NK-92 (cell line): ENCODE measurements around the gene RGS10.
"Not testable (repeated sequence)": the region's sequence is repeated elsewhere in the genome, so short reads cannot be mapped to it uniquely, and the experiment has no call there.

Experiments
- DNase-seq: peaks from one replicate; lab custom pipeline; 2025; ENCODE audit not compliant: unreplicated experiment; lab: John Stamatoyannopoulos, UW

RGS10 gene, protein sequence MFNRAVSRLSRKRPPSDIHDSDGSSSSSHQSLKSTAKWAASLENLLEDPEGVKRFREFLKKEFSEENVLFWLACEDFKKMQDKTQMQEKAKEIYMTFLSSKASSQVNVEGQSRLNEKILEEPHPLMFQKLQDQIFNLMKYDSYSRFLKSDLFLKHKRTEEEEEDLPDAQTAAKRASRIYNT

DNA sequence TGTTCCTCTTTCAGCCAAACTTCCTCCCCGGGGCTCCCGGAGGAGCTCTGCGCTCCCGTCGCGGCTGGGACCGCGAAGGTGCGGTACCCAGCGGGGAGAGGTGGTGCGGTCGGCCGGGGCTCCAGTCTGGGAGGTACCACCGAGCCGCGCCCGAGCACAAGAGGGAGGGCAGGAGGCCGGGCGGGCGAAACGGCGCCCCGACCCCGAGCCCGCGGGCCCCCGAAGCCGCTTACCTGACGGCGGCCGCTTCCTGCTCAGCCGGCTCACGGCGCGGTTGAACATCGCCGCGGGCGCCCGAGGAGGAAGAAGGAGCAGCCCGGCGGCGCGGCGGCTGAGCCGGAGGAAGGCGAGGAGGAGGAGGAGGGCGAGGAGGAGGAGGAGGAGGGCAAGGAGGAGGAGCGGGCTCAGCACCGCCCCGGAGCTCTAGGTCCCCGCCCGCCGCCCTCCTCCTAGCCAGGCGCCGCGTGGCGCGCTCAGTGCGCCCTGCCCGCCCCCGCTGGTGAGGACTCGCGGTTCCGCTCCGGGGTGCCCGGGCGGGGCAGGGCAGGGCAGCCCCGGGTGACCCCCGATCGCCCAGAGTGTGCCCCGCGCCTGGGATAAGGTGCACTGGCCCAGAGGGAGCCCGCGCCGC lies at the start of gene RGS10:
RGS10 (minus strand) TSS at position 363 of the 631 bp plus-strand sequence; CDS start at position 282, 81 bp downstream.
- DNase-seq: peak; percentile 8

DNA sequence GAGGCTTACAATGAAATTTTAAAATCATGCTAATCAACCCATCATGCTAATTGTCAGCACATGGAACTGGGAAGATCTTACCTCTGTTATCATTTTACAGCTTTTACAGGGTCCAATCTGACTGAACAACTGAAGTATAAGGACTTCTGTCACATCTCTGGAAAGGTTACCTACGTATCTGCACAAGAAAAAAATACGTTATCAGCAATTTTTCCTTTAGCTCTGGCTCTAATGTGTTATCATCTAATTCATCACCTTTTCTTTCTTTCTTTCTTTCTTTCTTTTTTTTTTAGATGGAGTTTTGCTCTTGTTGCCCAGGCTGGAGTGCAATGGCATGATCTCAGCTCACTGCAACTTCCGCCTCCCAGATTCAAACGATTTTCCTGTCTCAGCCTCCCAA lies 45.6 kb upstream of the RGS10 start:
- DNase-seq: no peak

DNA sequence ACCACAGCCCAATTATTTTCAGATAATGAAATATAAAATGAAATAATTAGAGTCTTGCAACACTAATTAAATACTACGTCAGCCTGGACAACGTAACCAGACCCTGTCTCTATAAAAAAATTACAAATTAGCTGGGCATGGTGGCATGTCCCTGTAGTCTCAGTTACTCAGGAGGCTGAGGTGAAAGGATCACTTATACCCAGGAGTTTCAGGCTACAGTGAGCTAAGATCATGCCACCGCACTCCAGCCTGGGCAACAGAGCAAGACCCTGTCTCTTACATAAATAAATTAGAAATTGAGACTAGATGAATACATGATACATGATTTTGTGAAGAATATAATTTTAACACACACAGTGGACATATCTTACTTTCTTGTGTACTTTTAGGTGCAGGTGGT lies 35.8 kb upstream of the RGS10 start:
- no peak for DNase-seq

DNA sequence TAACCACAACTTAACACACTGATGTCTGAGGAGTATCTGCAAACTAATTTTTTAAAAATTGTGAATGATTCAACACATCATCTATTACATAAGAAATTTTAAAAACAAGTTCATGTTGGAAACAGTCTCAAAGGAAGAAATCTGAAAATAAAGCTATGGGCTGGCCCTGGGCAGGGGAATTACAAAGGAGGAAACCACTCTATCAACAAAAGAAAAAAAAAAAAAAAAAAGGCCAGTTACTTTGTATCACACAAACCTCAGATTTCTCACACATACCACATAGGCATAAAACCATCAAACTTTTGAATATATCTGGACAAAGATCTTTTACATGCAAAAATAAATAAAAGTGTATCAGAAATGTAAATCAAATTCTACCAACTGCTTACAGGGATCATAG lies 33.5 kb upstream of the RGS10 start:
- no peak for DNase-seq

DNA sequence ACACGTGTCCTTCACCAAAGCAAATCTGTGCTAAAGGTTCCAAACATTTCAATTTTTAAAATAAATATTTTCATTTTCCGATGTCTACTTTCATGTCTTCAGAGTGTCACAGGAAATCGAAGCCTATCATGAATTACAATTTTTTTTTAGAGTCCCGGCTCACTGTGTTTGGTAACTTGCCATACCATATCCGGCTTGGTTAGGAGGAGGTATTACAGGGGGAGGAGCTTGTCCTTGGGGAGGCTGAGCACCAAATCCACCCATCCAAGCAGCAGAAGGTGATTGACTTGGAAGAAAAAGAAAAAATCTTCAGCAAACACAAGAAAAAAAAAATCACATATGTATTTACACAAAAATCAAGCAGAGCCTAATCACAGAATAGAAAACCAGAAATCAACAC lies 33.0 kb upstream of the RGS10 start:
- no peak for DNase-seq

DNA sequence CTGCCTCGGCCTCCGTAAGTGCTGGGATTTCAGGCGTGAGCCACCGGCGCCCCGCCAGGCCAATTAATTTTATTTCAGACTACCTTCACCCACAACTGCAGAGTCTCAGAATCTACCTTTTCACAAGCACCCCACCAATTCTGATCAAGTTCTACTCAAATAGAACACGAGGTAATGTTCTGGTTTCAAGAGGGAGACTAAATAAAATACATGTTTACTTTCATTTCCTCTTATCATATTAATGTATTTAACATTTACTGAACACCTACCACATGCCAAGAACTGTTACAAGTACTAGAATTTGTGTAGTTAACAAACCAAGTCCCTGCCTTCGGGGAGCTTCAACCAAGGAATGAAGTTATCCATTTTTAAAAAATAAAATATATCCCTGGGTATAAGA lies 25.5 kb upstream of the RGS10 start:
- DNase-seq: no peak

DNA sequence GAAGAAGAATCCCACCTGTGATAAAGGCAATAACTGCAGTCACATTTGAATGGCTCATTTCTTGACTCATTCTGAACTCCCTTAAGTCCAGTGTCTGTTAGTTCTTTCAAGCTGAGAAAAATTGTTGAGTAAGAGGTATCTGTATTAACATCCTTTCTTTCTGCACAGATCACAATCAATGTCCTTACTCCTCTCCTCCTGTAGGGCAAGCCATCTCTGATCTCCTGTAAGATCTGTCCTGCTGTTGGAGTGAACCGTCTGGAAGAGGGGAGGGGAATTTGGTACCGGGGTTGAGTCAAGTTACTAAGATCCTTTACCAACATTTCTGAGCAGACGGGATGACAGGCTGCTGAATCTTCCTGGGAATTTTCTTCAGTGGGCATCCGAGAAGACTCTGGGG lies 19.6 kb upstream of the RGS10 start:
- DNase-seq: no peak

DNA sequence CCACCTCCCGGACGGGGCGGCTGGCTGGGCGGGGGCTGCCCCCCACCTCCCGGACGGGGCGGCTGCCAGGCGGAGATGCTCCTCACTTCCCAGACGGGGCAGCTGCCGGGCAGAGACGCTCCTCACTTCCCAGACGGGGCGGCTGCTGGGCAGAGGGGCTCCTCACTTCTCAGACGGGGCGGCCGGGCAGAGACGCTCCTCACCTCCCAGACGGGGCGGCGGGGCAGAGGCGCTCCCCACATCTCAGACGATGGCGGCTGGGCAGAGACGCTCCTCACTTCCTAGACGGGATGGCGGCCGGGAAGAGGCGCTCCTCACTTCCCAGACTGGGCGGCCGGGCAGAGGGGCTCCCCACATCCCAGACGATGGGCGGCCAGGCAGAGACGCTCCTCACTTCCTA lies 17.0 kb upstream of the RGS10 start:
- DNase-seq: not testable (repeated sequence)

DNA sequence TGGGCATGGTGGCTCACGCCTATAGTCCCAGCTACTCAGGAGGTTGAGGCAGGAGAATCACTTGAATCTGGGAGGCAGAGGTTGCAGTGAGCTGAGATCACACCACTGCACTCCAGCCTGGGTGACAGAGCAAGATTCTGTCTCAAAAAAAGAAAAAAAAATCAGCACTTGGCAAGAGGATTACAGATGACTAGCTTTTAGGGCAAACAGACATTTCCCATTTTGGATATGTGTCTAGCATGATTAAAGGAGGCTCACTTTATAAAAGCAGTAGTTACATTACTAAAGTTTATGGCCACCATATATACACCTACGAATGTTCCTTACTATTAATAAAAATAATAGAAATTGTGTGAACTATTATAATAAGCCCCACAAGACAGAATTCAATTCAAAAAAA lies 13.6 kb upstream of the RGS10 start:
- not testable (repeated sequence) for DNase-seq

DNA sequence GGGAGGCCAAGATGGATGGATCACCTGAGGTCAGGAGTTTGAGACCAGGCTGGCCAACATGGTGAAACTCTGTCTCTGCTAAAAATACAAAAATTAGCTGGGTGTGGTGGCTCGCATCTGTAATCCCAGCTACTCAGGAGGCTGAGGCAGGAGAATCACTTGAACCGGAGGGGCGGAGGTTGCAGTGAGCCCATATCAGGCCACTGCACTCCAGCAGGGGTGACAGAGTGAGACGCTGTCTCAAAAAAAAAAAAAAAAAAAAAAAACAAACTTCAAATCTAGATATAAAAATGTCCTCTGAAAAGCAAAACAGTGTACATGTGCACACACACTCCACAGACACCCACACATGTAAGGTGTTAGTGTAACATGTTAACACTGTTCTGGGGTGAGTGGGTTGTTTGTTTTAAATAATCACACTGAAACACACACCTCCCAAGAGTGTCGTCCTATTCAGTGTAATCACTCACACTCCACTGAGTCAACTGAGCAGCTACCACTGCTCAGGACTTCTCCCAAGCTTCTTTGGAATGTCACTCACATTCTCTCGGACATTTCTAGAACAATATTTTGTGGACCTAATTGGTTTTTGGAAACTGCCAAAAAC lies 12.8 kb upstream of the RGS10 start:
- DNase-seq: no peak

DNA sequence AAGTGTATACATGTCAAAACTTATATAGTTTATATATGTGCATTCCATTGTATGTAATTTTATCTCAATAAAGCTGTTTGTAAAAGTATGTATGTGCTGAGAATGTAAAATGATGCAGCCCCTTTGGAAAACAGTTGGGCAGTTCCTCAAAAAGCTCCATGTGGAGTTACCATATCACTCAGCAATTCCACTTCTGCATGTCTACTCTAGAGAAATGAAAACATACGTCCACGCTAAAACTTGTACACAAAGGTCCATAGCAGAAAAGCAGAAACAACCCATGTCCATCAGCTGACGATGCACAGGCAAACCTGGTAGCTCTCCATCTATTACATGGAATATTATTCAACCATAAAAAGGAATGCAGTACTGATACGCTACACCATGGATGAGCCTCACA lies 8.3 kb upstream of the RGS10 start:
- DNase-seq: no peak

DNA sequence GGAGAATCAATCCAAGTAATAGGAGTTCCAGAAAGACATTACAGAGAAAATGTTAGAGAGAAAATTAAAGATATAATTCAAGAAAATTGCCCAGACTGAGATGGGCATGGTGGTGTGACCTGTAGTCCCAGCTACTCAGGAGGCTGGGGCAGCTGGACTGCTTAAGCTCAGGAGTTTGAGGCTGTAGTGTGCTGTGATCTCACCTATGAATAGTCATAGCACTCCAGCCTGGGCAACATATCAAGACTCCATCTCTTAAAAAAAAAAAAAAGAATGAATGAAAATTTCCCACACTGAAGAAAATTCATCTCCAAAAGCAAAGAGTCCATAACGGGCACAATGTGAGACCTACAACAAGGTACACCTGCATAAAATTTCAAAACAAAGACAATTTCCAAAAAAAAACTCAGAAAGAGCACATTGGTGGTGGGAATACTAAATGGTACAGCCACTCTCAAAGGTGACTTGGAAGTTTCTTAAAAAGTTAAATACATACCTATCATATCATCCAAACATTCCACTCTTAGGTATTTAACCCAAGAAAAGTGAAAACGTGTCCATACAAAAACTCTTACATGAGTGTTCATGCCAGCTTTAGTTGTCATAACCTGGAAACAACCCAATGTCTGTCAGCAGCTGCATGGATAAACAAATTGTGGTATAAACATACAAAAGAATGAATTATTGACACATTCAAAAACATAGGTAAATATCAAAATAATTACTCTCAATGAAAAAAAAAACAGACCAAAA lies 6.9 kb upstream of the RGS10 start:
- no peak for DNase-seq

DNA sequence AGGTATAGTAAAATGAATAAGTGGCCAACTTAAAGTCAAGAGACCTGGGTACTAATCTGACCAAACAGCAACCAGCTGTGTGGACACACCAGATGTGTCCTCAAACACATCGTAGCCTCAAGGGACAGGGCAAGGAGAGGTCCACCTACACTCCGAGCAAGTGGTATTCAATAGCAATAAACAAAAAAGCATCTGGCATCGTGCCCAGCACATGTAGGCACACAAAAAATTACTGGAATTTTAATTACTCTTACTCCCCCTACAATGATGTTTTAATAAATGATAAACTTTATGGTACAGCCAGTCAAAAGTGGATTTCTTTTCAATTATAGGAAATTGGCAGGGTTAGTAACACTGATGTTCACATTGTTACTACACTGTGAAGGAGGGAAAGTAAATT lies 3.5 kb upstream of the RGS10 start:
- no peak for DNase-seq

DNA sequence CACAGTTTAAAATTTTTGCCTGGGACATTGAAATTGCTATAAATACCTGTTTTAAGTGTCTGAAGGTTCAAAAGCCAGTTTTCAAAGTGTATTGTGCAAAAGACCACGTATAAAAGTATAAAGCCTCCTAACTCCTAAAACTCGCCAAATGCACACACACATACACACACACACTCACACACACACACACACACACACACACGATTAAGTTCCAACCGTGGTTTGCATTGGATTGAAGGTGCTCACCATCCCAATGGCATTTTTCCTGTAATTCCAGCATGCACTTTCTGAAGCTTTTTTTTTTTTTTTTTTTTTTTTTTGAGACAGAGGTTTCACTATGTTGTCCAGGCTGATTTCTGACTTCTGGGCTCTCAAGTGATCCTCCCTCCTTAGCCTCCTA lies 2.8 kb upstream of the RGS10 start:
- no peak for DNase-seq

DNA sequence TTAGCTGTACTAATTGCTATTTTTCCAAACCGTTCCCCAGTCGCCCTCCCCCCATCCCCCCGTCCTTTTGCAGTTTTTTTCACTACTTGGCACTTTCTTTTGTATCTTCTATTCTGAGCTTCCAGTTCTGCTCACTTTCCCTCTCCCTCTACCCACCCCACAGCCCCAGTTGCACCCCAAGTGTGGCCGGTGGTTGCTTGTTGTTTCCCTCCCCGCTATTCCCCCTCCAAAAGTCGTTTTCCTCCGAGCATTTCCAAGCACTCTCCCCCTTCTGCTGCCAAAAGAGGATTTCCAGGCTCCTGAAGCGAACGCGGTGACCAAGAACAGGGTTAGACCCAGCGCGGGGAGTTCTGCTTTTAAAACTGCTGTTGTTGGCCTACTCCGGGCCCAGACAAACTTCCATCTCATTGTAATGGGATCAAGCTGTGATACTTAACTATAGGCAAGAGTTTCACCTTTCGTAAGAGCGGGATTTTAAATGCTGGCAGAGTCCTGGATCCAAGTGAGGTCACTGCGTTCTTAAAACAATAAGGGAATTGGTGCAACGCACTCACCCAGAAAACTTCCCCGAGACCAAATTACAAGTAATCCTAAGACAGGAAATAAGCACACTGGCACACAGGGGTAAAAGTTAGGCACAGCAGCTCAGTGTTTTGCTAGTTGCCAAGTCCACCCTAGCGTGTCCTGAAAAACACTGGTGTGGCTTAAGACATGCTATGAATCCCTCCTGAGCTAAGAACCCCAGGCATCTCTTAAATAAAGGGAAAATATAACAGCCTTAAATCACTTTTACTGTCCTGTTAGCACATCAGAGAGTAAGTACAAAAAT lies 1.5 kb upstream of the RGS10 start:
- DNase-seq: no peak

DNA sequence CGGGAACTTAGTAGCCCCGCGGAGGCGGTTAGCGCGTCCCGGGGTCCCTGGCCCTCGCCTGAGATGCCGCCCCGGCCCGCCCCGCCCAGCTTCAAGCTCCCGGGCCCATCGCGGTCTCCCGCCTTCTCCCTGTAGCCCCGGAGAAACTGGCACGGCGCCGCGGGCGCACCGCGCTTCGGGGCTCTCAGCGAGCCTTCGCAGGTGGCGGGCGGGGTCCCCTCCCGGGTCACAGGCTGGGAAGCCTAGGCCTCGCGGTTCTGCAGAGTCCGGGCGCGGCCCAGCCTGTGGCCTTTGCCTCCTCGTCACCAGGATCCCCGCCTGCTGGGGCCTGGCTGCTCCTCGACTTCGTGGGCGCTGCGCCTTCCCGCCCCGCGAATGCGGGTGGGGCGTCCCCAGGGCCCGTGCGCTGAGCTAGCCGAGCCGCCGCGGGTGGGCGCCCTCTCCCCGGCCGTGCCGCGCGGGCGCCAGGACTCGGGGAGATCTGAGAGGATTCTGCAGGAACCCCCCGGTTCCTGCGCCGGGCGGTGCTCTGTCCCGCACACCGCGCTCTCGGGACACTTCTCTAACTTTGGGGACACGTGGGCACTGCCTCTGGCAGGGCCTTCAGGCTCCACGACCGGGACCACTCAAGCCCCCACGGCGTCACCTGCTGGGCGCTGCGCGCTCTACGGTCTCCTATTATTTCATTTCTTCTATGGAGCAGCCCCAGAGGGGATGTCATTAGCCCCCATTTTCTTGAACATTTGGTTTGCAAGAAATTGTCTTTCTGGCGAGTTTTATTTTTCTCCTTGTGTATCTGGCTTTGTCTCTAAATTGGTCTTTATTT lies 682 bp upstream of the RGS10 start:
- no peak for DNase-seq

DNA sequence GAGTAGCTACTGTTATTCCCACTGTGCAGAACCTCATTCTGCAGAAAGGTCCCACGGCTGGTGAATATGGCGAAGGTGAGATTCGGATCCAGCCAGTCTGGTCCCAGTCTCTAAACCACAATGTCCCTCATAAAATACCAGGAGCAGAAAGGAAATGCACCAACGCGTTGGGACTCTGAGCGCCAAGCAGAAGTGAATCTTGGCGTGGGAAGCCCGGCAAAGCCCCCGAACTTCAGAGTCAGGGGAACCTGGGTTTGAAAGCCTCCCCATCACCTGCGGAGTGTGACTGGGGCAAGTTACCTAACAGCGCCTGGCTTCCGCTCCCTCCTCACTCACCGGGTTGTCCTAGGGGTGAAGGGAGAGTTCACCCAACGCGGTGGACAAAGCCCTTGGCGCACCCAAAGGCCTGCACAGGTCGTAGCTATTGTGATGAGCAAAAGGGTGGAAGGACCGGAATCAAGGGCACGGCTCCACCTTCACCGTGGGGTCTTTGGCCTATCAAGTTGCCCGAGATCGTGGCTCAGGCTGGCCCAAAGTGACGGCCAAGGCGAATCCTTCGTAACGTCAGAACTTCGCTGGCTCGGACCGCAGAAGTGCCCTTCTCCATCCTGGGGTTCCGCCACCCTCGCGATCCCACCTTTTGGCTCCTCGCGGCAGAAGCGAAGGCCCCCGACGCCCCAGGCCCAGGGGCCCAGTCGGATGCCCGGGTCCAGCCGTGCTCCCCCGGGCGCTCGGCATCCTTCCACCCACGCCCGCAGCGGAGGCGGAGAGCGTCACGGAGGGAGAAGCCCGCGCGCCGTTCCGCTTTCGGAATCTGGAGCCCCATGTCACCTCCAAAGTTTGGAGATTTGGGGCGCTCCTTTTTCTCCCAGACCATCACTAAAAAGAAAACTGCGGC lies 811 bp downstream of the RGS10 start:
- no peak for DNase-seq

DNA sequence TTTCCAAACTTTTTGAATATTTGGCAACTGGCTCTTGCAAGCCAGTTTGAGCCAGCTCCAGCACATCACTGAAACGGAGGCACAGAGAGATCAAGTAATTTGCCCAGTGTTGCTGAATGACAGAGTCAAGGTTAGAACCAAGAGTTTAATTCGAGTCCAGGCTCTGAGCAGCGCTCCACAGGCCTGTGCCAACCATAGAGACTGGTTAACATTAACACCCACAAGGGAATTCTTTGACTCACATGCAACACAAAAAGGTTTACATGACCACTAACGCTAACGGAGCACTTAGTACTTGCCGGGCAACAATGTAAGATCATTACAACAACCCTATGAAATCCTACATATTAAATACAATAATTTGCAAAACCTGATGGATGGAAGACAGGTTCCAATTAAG lies 1.5 kb downstream of the RGS10 start:
- DNase-seq: no peak

DNA sequence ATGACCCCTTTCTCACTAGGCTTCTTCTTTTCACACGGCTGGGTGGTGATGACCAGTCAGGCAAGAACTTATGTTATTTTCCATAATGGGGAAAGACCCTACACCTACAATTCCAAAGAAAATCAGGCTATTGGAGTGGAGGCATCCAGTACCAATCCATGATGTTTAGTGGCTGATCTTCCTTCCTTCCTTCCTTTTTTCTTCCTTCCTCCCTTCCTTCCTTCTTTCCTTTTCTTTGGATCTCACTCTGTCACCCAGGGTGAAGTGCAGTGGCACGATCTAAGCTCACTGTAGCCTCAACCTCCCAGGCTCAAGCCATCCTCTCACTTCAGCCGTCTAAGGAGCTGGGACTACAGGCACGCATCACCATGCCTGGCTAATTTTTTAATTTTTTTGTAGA lies 2.5 kb downstream of the RGS10 start:
- no peak for DNase-seq
